ENCODE measurements around the gene PIK3C2A. TPM values are rescaled to one million over a fixed set of nuclear protein-coding genes. Genes with fewer than 3 reads are reported as not detected.

PIK3C2A gene
- total and polyA plus RNA-seq, 2 of the 13 experiments (the other 11 are each of a cell fraction or from before 2014, with no cell fraction given): 27.5 to 49.9 TPM

Other genes with a start within 250 kb of the PIK3C2A start
- gene PLEKHA7, start 193.6 kb downstream of the PIK3C2A start, total RNA-seq (2016; rRNA removed; fragmentation: Illumina TruSeq; extraction: Trizol): 13.1 and 17.5 TPM in 2 replicates
- gene PLEKHA7, start 193.6 kb downstream of the PIK3C2A start, polyA plus RNA-seq (2011; rRNA removed): 17.7 and 18.7 TPM in 2 replicates
- gene RPS13, start 130.3 kb downstream of the PIK3C2A start, total RNA-seq (2016; rRNA removed; fragmentation: Illumina TruSeq; extraction: Trizol): 1,542 and 1,735 TPM in 2 replicates
- 1,908 and 2,245 TPM in 2 replicates for gene RPS13, start 130.3 kb downstream of the PIK3C2A start, polyA plus RNA-seq (2011; rRNA removed)
- 51.7 and 82.4 TPM in 2 replicates for gene NUCB2, start 68.8 kb upstream of the PIK3C2A start, total RNA-seq (2016; rRNA removed; fragmentation: Illumina TruSeq; extraction: Trizol)
- 28.1 and 54.2 TPM in 2 replicates for gene NUCB2, start 68.8 kb upstream of the PIK3C2A start, polyA plus RNA-seq (2011; rRNA removed)
- gene NCR3LG1, start 143.8 kb upstream of the PIK3C2A start, total RNA-seq (2016; rRNA removed; fragmentation: Illumina TruSeq; extraction: Trizol): 16.9 and 25.1 TPM in 2 replicates
- 16.1 and 16.7 TPM in 2 replicates for gene NCR3LG1, start 143.8 kb upstream of the PIK3C2A start, polyA plus RNA-seq (2011; rRNA removed)
- gene KCNJ11, start 180.7 kb upstream of the PIK3C2A start, total RNA-seq (2016; rRNA removed; fragmentation: Illumina TruSeq; extraction: Trizol): 0.81 and 1.6 TPM in 2 replicates
- 0.38 and 0.52 TPM in 2 replicates for gene KCNJ11, start 180.7 kb upstream of the PIK3C2A start, polyA plus RNA-seq (2011; rRNA removed)

Measured in HepG2 (cell line).